Muscle of leg (tissue), 11 donors: ENCODE measurements around the gene IGF2. TPM values are rescaled to one million over a fixed set of nuclear protein-coding genes. Genes with fewer than 3 reads are reported as not detected.
"Not testable (repeated sequence)": the region's sequence is repeated elsewhere in the genome, so short reads cannot be mapped to it uniquely, and the experiment has no call there.

ENCODE experiments used
- DNase-seq: peaks from one replicate; pipeline ENCODE4 v3.0.0; 2013
- H3K27ac ChIP-seq: one replicate; pipeline ENCODE4 v1.5.1; 2013; ENCODE audit warnings: mild to moderate bottlenecking, low read length, control low read depth
- H3K27me3 ChIP-seq: one replicate; pipeline ENCODE4 v1.6.1; 2013; ENCODE audit warnings: low read length; ENCODE audit not compliant: control insufficient read depth, insufficient read depth
- H3K36me3 ChIP-seq: one replicate; pipeline ENCODE4 v1.6.1; 2013; ENCODE audit warnings: low read length; ENCODE audit not compliant: control insufficient read depth, insufficient read depth
- H3K4me1 ChIP-seq: one replicate; pipeline ENCODE4 v1.6.1; 2013; ENCODE audit warnings: low read length; ENCODE audit not compliant: control insufficient read depth, insufficient read depth
- H3K4me3 ChIP-seq: one replicate; pipeline ENCODE4 v1.5.1; 2013; ENCODE audit warnings: low read length, control low read depth
- H3K9me3 ChIP-seq: replicated peaks from 2 replicates; pipeline ENCODE4 v1.6.1; 2013; ENCODE audit warnings: low read depth, low read length; ENCODE audit not compliant: control insufficient read depth
- WGBS: methylation state at CpG from one replicate; pipeline ENCODE4 v1.1.5; 2013; ENCODE audit warnings: missing lambda C conversion rate; ENCODE audit not compliant: insufficient coverage; 5-methylcytosine and 5-hydroxymethylcytosine counted together
- polyA plus RNA-seq, 8 donors: library from polyadenylated mRNA; unstranded; fragments of 120-200 nt; gene quantifications; one replicate each; pipeline versions ENCODE4 v1.2.1 to v1.2.3, GENCODE V29; 2013; ENCODE audit warnings: inconsistent platforms in 1 of 8, low replicate concordance in 1 of 8; ENCODE audit not compliant: insufficient read length in 8 of 8, insufficient read depth in 1 of 8
- total RNA-seq: library from RNA; stranded (reverse); fragments of 120-200 nt; gene quantifications from one replicate; pipeline ENCODE4 v1.2.4, GENCODE V29; 2013

Gene IGF2
- total and polyA plus RNA-seq, 9 donors: 1,262 to 5,136 (median 4,438) TPM

GRCh38 chr11:2131371-2132236 lies 7.6 kb downstream of the IGF2 start:
- no peaks in the 10 kb centered on the region for H3K9me3 ChIP-seq
- H3K4me3 ChIP-seq: no peak overlapping the region
- peaks cover 65% of the 10 kb centered on the region for H3K36me3 ChIP-seq
- WGBS: 72% methylated on average over 23 of the region's 28 CpGs
- peaks cover 37% of the 10 kb centered on the region for H3K4me1 ChIP-seq
- peak; percentile 30 for DNase-seq
- H3K27me3 ChIP-seq: peaks cover 31% of the 10 kb centered on the region
- peak overlapping the region; percentile 52 for H3K27ac ChIP-seq

- Histone ChIP-seq H3K27me3 (peaks cover 26% of the 10 kb centered on the region), H3K4me3 (no peak overlapping the region), H3K4me1 (peaks cover 36% of the 10 kb centered on the region), H3K36me3 (peaks cover 58% of the 10 kb centered on the region), H3K27ac (peak overlapping the region; percentile 15), H3K9me3 (no peaks in the 10 kb centered on the region)
- peak; percentile 17 for DNase-seq
- WGBS: 78% methylated on average over 13 of the region's 18 CpGs
These were observed 8.3 kb downstream of the IGF2 start for GRCh38 chr11:2130881-2131352.

GRCh38 chr11:2129699-2130366 lies 9.4 kb downstream of the IGF2 start:
- Histone ChIP-seq H3K27ac (peak overlapping the region; percentile 62), H3K36me3 (peaks cover 48% of the 10 kb centered on the region), H3K9me3 (no peaks in the 10 kb centered on the region), H3K4me1 (peaks cover 29% of the 10 kb centered on the region), H3K27me3 (peaks cover 22% of the 10 kb centered on the region), H3K4me3 (no peak overlapping the region)
- 79% methylated on average over 18 of the region's 25 CpGs for WGBS
- peak; percentile 34 for DNase-seq

GRCh38 chr11:2129308-2129698 lies 9.9 kb downstream of the IGF2 start:
- H3K27me3 ChIP-seq: peaks cover 18% of the 10 kb centered on the region
- peaks cover 24% of the 10 kb centered on the region for H3K4me1 ChIP-seq
- no peak for DNase-seq
- WGBS: 71% methylated on average over 13 of the region's 17 CpGs
- H3K4me3 ChIP-seq: no peak overlapping the region
- H3K36me3 ChIP-seq: peaks cover 43% of the 10 kb centered on the region
- no peak overlapping the region for H3K27ac ChIP-seq
- H3K9me3 ChIP-seq: no peaks in the 10 kb centered on the region

GRCh38 chr11:2128511-2129307 lies 10.5 kb downstream of the IGF2 start:
- 56% methylated on average over 9 of the region's 12 CpGs for WGBS
- H3K4me1 ChIP-seq: peaks cover 18% of the 10 kb centered on the region
- peak; percentile 82 for DNase-seq
- no peaks in the 10 kb centered on the region for H3K9me3 ChIP-seq
- H3K4me3 ChIP-seq: no peak overlapping the region
- no peak overlapping the region for H3K27ac ChIP-seq
- peaks cover 37% of the 10 kb centered on the region for H3K36me3 ChIP-seq
- H3K27me3 ChIP-seq: peaks cover 12% of the 10 kb centered on the region

- H3K4me3 ChIP-seq: no peak overlapping the region
- peak; percentile 68 for DNase-seq
- peaks cover 6% of the 10 kb centered on the region for H3K27me3 ChIP-seq
- peaks cover 31% of the 10 kb centered on the region for H3K36me3 ChIP-seq
- 49% methylated on average over 4 of the region's 7 CpGs for WGBS
- no peaks in the 10 kb centered on the region for H3K9me3 ChIP-seq
- H3K27ac ChIP-seq: peak overlapping the region; percentile 52
- H3K4me1 ChIP-seq: peaks cover 12% of the 10 kb centered on the region
These were observed 11.1 kb downstream of the IGF2 start for GRCh38 chr11:2128130-2128510.

- Histone ChIP-seq H3K9me3 (no peaks in the 10 kb centered on the region), H3K27ac (peak overlapping the region; percentile 52), H3K36me3 (peaks cover 26% of the 10 kb centered on the region), H3K4me1 (peaks cover 9% of the 10 kb centered on the region), H3K4me3 (no peak overlapping the region), H3K27me3 (peaks cover under 1% of the 10 kb centered on the region)
- DNase-seq: peak; percentile 57
- WGBS: 59% methylated on average over 7 of the region's 8 CpGs
These were observed 11.6 kb downstream of the IGF2 start for GRCh38 chr11:2127482-2128129.

- 91% methylated on average over 2 of the region's 2 CpGs for WGBS
- peaks cover 3% of the 10 kb centered on the region for H3K27me3 ChIP-seq
- H3K4me1 ChIP-seq: peaks cover 8% of the 10 kb centered on the region
- H3K27ac ChIP-seq: no peak overlapping the region
- H3K4me3 ChIP-seq: no peak overlapping the region
- peaks cover 18% of the 10 kb centered on the region for H3K36me3 ChIP-seq
- DNase-seq: no peak
- H3K9me3 ChIP-seq: no peaks in the 10 kb centered on the region
These were observed 12.6 kb downstream of the IGF2 start for GRCh38 chr11:2126520-2127085.

GRCh38 chr11:2124736-2125484 lies 14.3 kb downstream of the IGF2 start:
- DNase-seq: peak; percentile 20
- H3K27ac ChIP-seq, H3K36me3 ChIP-seq, H3K9me3 ChIP-seq, H3K27me3 ChIP-seq, H3K4me1 ChIP-seq, H3K4me3 ChIP-seq: not testable (repeated sequence)
- WGBS: 87% methylated on average over 6 of the region's 10 CpGs
